H1 (cell line): ENCODE data around the gene ZNF273. TPM values are rescaled to one million over a fixed set of nuclear protein-coding genes. Genes with fewer than 3 reads are reported as not detected.

Experiments
- CTCF ChIA-PET: fragments of 300-600 bp; sonication (Branson Sonifier 250); formaldehyde crosslinking; loops from one replicate; lab custom pipeline; 2021; ENCODE audit not compliant: partially characterized antibody; lab: Charles Lee
- POLR2A ChIA-PET: fragments of 300-600 bp; sonication (Branson Sonifier 250); formaldehyde crosslinking; loops from one replicate; lab custom pipeline; 2021; ENCODE audit warnings: inconsistent platforms; ENCODE audit not compliant: partially characterized antibody; lab: Charles Lee
- DNase-seq, 2 experiments: peaks; one replicate each; pipeline versions ENCODE4 v3.0.0 to v3.0.0-alpha.2; 2010 to 2022; ENCODE audit warnings: low spot score in 2 of 2, low read depth in 1 of 2, mixed read lengths in 1 of 2
- FAIRE-seq: peaks from 2 replicates; lab custom pipeline; 2011; peaks lifted over from hg19 to GRCh38; lab: Jason Lieb, UNC
- H2AFZ ChIP-seq: 2 replicates; pipeline ENCODE4 v1.8.1; 2012; ENCODE audit warnings: low read length, inconsistent platforms
- H2AK5ac ChIP-seq: 2 replicates; pipeline ENCODE4 v1.6.1; 2013; ENCODE audit warnings: low read depth, low read length
- H2BK120ac ChIP-seq: replicated peaks from 2 replicates; pipeline ENCODE3; 2013; ENCODE audit warnings: low read depth, low read length, inconsistent platforms
- H2BK12ac ChIP-seq: 2 replicates; pipeline ENCODE4 v1.6.1; 2013; ENCODE audit warnings: low read depth, low read length
- H2BK15ac ChIP-seq: 2 replicates; pipeline ENCODE4 v1.6.1; 2013; ENCODE audit warnings: low read length
- H2BK20ac ChIP-seq: 2 replicates; pipeline ENCODE4 v1.6.1; 2013; ENCODE audit warnings: low read length
- H2BK5ac ChIP-seq: 2 replicates; pipeline ENCODE4 v1.6.1; 2013; ENCODE audit warnings: low read depth, low read length
- H3K14ac ChIP-seq: 2 replicates; pipeline ENCODE4 v1.6.1; 2013; ENCODE audit warnings: inconsistent platforms; ENCODE audit not compliant: insufficient read length
- H3K18ac ChIP-seq: 2 replicates; pipeline ENCODE4 v1.6.1; 2013; ENCODE audit warnings: low read length; ENCODE audit errors: extremely low read depth
- H3K23ac ChIP-seq: 2 replicates; pipeline ENCODE4 v1.6.1; 2013; ENCODE audit warnings: inconsistent platforms; ENCODE audit not compliant: insufficient read length
- H3K23me2 ChIP-seq: 2 replicates; pipeline ENCODE4 v1.6.1; 2013; ENCODE audit warnings: low read depth, low read length
- H3K27ac ChIP-seq: 2 replicates; pipeline ENCODE4 v1.6.1; 2011; ENCODE audit warnings: low read depth, low read length, inconsistent platforms
- H3K27me3 ChIP-seq, 4 experiments: replicated peaks in 1 of 4; 1 replicate in 1 of 4; 2 replicates in 3 of 4; pipeline versions ENCODE4 v1.6.1 to v1.8.1; 2011 to 2013; ENCODE audit warnings: low read length in 3 of 4, mild to moderate bottlenecking in 3 of 4, inconsistent platforms in 2 of 4, mixed read lengths in 2 of 4, moderate library complexity in 1 of 4; ENCODE audit not compliant: control insufficient read depth in 3 of 4, insufficient read depth in 3 of 4; ENCODE audit errors: extremely low read depth in 1 of 4
- H3K36me3 ChIP-seq, 4 experiments: 2 replicates each; pipeline versions ENCODE4 v1.6.1 to v1.8.1; 2011 to 2013; ENCODE audit warnings: mild to moderate bottlenecking in 4 of 4, low read length in 3 of 4, moderate library complexity in 2 of 4, control low read depth in 1 of 4, inconsistent platforms in 1 of 4; ENCODE audit not compliant: insufficient read depth in 4 of 4, control insufficient read depth in 2 of 4
- H3K4ac ChIP-seq: replicated peaks from 2 replicates; pipeline ENCODE3; 2013; ENCODE audit warnings: low read length, low read depth, mixed read lengths, inconsistent platforms; ENCODE audit not compliant: insufficient read length
- H3K4me1 ChIP-seq, 4 experiments: replicated peaks in 1 of 4; 1 replicate in 1 of 4; 2 replicates in 3 of 4; pipeline versions ENCODE4 v1.6.1 to v1.8.1; 2011 to 2013; ENCODE audit warnings: low read length in 3 of 4, inconsistent platforms in 2 of 4, mixed read lengths in 1 of 4; ENCODE audit not compliant: insufficient read depth in 4 of 4, control insufficient read depth in 3 of 4
- H3K4me2 ChIP-seq, 2 experiments: 2 replicates each; pipeline versions ENCODE4 v1.6.1 to v1.8.1; 2011 to 2013; ENCODE audit warnings: low read depth in 2 of 2, low read length in 2 of 2, control low read depth in 1 of 2, inconsistent platforms in 1 of 2, mild to moderate bottlenecking in 1 of 2; ENCODE audit not compliant: insufficient read depth in 1 of 2
- H3K4me3 ChIP-seq, 4 experiments: fragments of 200-600, 300-600 bp in 1 of 4; sonication (generic), shearing (Covaris generic), sonication (Bioruptor Twin) in 1 of 4; 2 replicates each; pipeline versions ENCODE4 v1.5.1 to v1.8.1; 2011 to 2016; ENCODE audit warnings: low read length in 4 of 4, low read depth in 3 of 4, control low read depth in 2 of 4, inconsistent platforms in 2 of 4, mild to moderate bottlenecking in 2 of 4, mixed read lengths in 1 of 4, moderate library complexity in 1 of 4; ENCODE audit not compliant: insufficient read depth in 2 of 4; ENCODE audit errors: extremely low read depth in 1 of 4
- H3K56ac ChIP-seq: replicated peaks from 2 replicates; pipeline ENCODE3; 2013; ENCODE audit warnings: low read depth, mild to moderate bottlenecking, mixed read lengths, low read length, inconsistent platforms; ENCODE audit not compliant: insufficient read length
- H3K79me1 ChIP-seq: 2 replicates; pipeline ENCODE4 v1.6.1; 2013; ENCODE audit warnings: low read depth, low read length, control low read depth
- H3K79me2 ChIP-seq, 2 experiments: 2 replicates each; pipeline versions ENCODE4 v1.6.1 to v1.8.1; 2012 to 2013; ENCODE audit warnings: low read length in 2 of 2, mild to moderate bottlenecking in 2 of 2, inconsistent platforms in 1 of 2; ENCODE audit not compliant: insufficient read depth in 2 of 2, control insufficient read depth in 1 of 2
- H3K9ac ChIP-seq, 4 experiments: replicated peaks in 1 of 4; 1 replicate in 1 of 4; 2 replicates in 3 of 4; pipeline versions ENCODE4 v1.6.1 to v1.8.1; 2011 to 2013; ENCODE audit warnings: low read depth in 3 of 4, low read length in 3 of 4, control low read depth in 2 of 4, mild to moderate bottlenecking in 2 of 4, moderate library complexity in 2 of 4, inconsistent platforms in 1 of 4; ENCODE audit errors: extremely low read depth in 1 of 4
- H3K9me3 ChIP-seq, 2 experiments: 2 replicates each; pipeline versions ENCODE4 v1.6.1 to v1.8.1; 2012 to 2013; ENCODE audit warnings: mild to moderate bottlenecking in 2 of 2, moderate library complexity in 2 of 2, control low read depth in 1 of 2, inconsistent platforms in 1 of 2, low read depth in 1 of 2, low read length in 1 of 2, mixed read lengths in 1 of 2; ENCODE audit not compliant: insufficient read depth in 2 of 2
- H4K20me1 ChIP-seq, 2 experiments: replicated peaks in 1 of 2; 2 replicates each; pipeline versions ENCODE3 to v1.8.1; 2011 to 2013; ENCODE audit warnings: inconsistent platforms in 2 of 2, low read length in 2 of 2, mild to moderate bottlenecking in 1 of 2; ENCODE audit not compliant: insufficient read depth in 2 of 2, control insufficient read depth in 1 of 2
- H4K5ac ChIP-seq: 2 replicates; pipeline ENCODE4 v1.6.1; 2013; ENCODE audit warnings: low read length, low read depth, mixed read lengths, inconsistent platforms; ENCODE audit not compliant: insufficient read length
- H4K8ac ChIP-seq: 2 replicates; pipeline ENCODE4 v1.8.0; 2013; ENCODE audit warnings: mild to moderate bottlenecking, moderate library complexity, low read length, inconsistent platforms; ENCODE audit not compliant: insufficient read depth; ENCODE audit errors: extremely low read depth
- H4K91ac ChIP-seq: replicated peaks from 2 replicates; pipeline ENCODE3; 2013; ENCODE audit warnings: low read length, mixed read lengths, inconsistent platforms; ENCODE audit not compliant: insufficient read length
- ASH2L ChIP-seq: fragments of 200-600, 300-600 bp; sonication (generic); IDR thresholded peaks from one replicate; pipeline ENCODE4 v1.7.1; 2017; ENCODE audit warnings: low read length
- CREB1 ChIP-seq: IDR thresholded peaks from 2 replicates; pipeline ENCODE4 v1.6.1; 2012; ENCODE audit warnings: inconsistent platforms
- CTBP2 ChIP-seq: IDR thresholded peaks from 2 replicates; pipeline ENCODE4 v1.7.0; 2011; ENCODE audit warnings: borderline replicate concordance, mild to moderate bottlenecking, moderate library complexity, mixed read lengths, low read length; ENCODE audit not compliant: insufficient read depth, insufficient read length
- MAX ChIP-seq: IDR thresholded peaks from 2 replicates; pipeline ENCODE4 v1.6.1; 2012; ENCODE audit warnings: inconsistent platforms
- NRF1 ChIP-seq: IDR thresholded peaks from 2 replicates; pipeline ENCODE4 v1.6.1; 2011; ENCODE audit warnings: mild to moderate bottlenecking, low read depth, low read length, improper control_type of control experiment
- PHF8 ChIP-seq: fragments of 200-600 bp; sonication (generic); conservative IDR thresholded peaks from 2 replicates; pipeline ENCODE4 v1.7.1; 2012; ENCODE audit warnings: low read depth, mild to moderate bottlenecking, inconsistent platforms, low read length, moderate library complexity
- RAD21 ChIP-seq, 2 experiments: IDR thresholded peaks in 1 of 2; conservative IDR thresholded peaks in 1 of 2; 2 replicates each; pipeline ENCODE4 v1.6.1; 2011; ENCODE audit warnings: low read depth in 2 of 2, low read length in 2 of 2, improper control_type of control experiment in 1 of 2, inconsistent platforms in 1 of 2, mild to moderate bottlenecking in 1 of 2, moderate library complexity in 1 of 2
- RBBP5 ChIP-seq: IDR thresholded peaks from 2 replicates; pipeline ENCODE4 v1.7.1; 2012; ENCODE audit warnings: low read depth, mild to moderate bottlenecking, inconsistent platforms, low read length, moderate library complexity, borderline replicate concordance
- SP4 ChIP-seq: IDR thresholded peaks from 2 replicates; pipeline ENCODE4 v1.6.1; 2012; ENCODE audit warnings: low read length, inconsistent platforms
- SRF ChIP-seq: IDR thresholded peaks from 2 replicates; pipeline ENCODE4 v1.6.1; 2011; ENCODE audit warnings: mild to moderate bottlenecking, low read depth, low read length, moderate library complexity
- WGBS, 2 experiments: shearing (Covaris generic) in 1 of 2; methylation state at CpG; one replicate each; pipeline versions ENCODE4 v1.1.6 to v1.1.7; 2013 to 2015; ENCODE audit warnings: low lambda C conversion rate in 2 of 2, mixed read lengths in 2 of 2, inconsistent platforms in 1 of 2, low coverage in 1 of 2, missing lambda C conversion rate in 1 of 2; ENCODE audit not compliant: insufficient replicate concordance in 2 of 2, insufficient coverage in 1 of 2, insufficient read length in 1 of 2; ENCODE audit errors: extremely low coverage in 1 of 2, missing lambda C conversion rate in 1 of 2; 5-methylcytosine and 5-hydroxymethylcytosine counted together
- polyA plus RNA-seq, 7 experiments: library from polyadenylated mRNA; depleted of rRNA in 3 of 7; stranded (reverse) in 5 of 7; unstranded in 2 of 7; fragments of >200 nt in 5 of 7; fragments of 200-250 nt in 2 of 7; gene quantifications; 1 replicate in 5 of 7; 2 replicates in 1 of 7; 4 replicates in 1 of 7; pipeline versions ENCODE4 v1.2.1 to v1.2.3, GENCODE V29; 2011 to 2013; ENCODE audit warnings: missing spikeins in 2 of 7, mixed read lengths in 2 of 7
- total RNA-seq: library from RNA; stranded (reverse); fragmentation: NEBNext Ultra II Directional; extraction: Animal tissue kit (Norgen Biotek cat#: 25700); gene quantifications from 2 replicates; pipeline ENCODE4 v1.2.1, GENCODE V29; 2021

The ZNF273 gene
- total and polyA plus RNA-seq, 2 of the 8 experiments (the other 6 are each of a cell fraction or from before 2014, with no cell fraction given), result 6.2 to 23.2 TPM

- POLR2A ChIA-PET, result interaction anchor here (0.8 to 4.3 kb wide), 4 partner anchors 9 to 15 kb away, joined by 3 to 24 read pairs (median 4); partner anchors contain the start of gene ZNF273
- Histone ChIP-seq H2AK5ac (no peak overlapping the region), H3K4me2 (peak overlapping the region; percentile 79 to 86), H3K79me2 (no peaks in the 10 kb centered on the region), H3K9me3 (peaks cover 0 to 4% of the 10 kb centered on the region in 2 experiments; a peak in 1 of 4 replicates), H2BK5ac (no peak overlapping the region), H3K79me1 (no peaks in the 10 kb centered on the region), H3K23ac (no peak overlapping the region), H4K20me1 (peaks cover 0 to 2% of the 10 kb centered on the region in 2 experiments), H3K4me3 (peak overlapping the region; percentile 28 to 70 (median 62); a peak in 7 of 8 replicates), H4K5ac (no peak overlapping the region), H4K91ac (no peak overlapping the region), H4K8ac (no peak overlapping the region), H3K23me2 (peaks cover 13% of the 10 kb centered on the region), H2BK120ac (no peak overlapping the region), H3K18ac (no peak overlapping the region; the same call in 1 of the 2 replicates), H3K27ac (no peak overlapping the region), H3K4ac (no peak overlapping the region), H3K4me1 (peaks cover 0 to 14% (median 3%) of the 10 kb centered on the region in 4 experiments; a peak in 5 of 7 replicates), H3K27me3 (peaks cover 18 to 37% (median 32%) of the 10 kb centered on the region in 4 experiments), H3K14ac (no peak overlapping the region), H3K9ac (no peak overlapping the region), H2BK15ac (no peak overlapping the region; the same call in 1 of the 2 replicates), H2AFZ (peak overlapping the region; percentile 47; the same call in 1 of the 2 replicates), H2BK12ac (no peak overlapping the region), H2BK20ac (no peak overlapping the region), H3K36me3 (no peaks in the 10 kb centered on the region; a peak in 1 of 8 replicates), H3K56ac (no peak overlapping the region)
- CTCF ChIA-PET, result interaction anchor here (0.5 to 3.0 kb wide), 12 partner anchors 10 to 731 kb away, joined by 3 to 19 read pairs (median 4); partner anchors contain the start of gene ZNF273
- 27% methylated on average over 10 of the region's 13 CpGs; no CpG with 5 or more reads in 1 of the 2 experiments for WGBS, 2 experiments
- peak; percentile 46 to 87 for DNase-seq
- FAIRE-seq, result no peak
- TF ChIP-seq RAD21 (IDR thresholded peaks at IDR 0.05 in 1 of 2, conservative IDR thresholded peaks at IDR 0.05 in 1 of 2; ENCODE audit: low read depth in 2 of 2, low read length in 2 of 2) (peak; percentile 83 to 85), SRF (no peak), NRF1 (no peak), CTBP2 (no peak), SP4 (no peak), ASH2L (peak; percentile 32), PHF8 (no peak), CREB1 (no peak), MAX (0 out of 2 replicates have a peak, but pooled peaks have one; percentile 17), RBBP5 (no peak)
Measured at GRCh38 chr7:64887756-64888508, 15.1 kb upstream of the ZNF273 start.
